Caco-2 (cell line): Measurements from ENCODE around the gene GJC1. TPM values are rescaled to one million over a fixed set of nuclear protein-coding genes. Genes with fewer than 3 reads are reported as not detected.
A peak's percentile ranks its signal among the peaks of the same experiment; 100 is the strongest.

Experiments used
- BruUV-seq: library from RNA; stranded (reverse); fragments of 400-500 nt; replicated peaks from 2 replicates; lab custom pipeline; 2021; lab: Mats Ljungman, UMichigan
- CTCF ChIA-PET: fragments of 300-600 bp; sonication (Branson Sonifier 250); formaldehyde crosslinking; loops from one replicate; lab custom pipeline; 2022; ENCODE audit warnings: antibody characterized with exemption; lab: Charles Lee
- POLR2A ChIA-PET: fragments of 300-600 bp; sonication (Branson Sonifier 250); formaldehyde crosslinking; loops from one replicate; lab custom pipeline; 2022; ENCODE audit warnings: antibody characterized with exemption; lab: Charles Lee
- DNase-seq, 2 experiments: peaks; one replicate each; pipeline versions ENCODE4 v3.0.0 to v3.0.0-alpha.2; 2020 to 2022
- H3K27me3 ChIP-seq: replicated peaks from 2 replicates; pipeline ENCODE4 v1.6.0; 2011; ENCODE audit warnings: low read length; ENCODE audit not compliant: control insufficient read depth, insufficient read depth
- H3K36me3 ChIP-seq: 2 replicates; pipeline ENCODE4 v1.5.1; 2011; ENCODE audit warnings: low read length; ENCODE audit not compliant: control insufficient read depth, insufficient read depth
- H3K4me1 ChIP-seq: fragments of 250-450 bp; sonication (Bioruptor Pico); 2 replicates; pipeline ENCODE4 v1.5.1; 2020; ENCODE audit warnings: mild to moderate bottlenecking
- H3K4me3 ChIP-seq: 2 replicates; pipeline ENCODE4 v1.5.1; 2011; ENCODE audit warnings: low read depth, mild to moderate bottlenecking, control low read depth, low read length
- H3K9me3 ChIP-seq: fragments of 250-450 bp; sonication (Bioruptor Pico); 2 replicates; pipeline ENCODE4 v1.5.1; 2020; ENCODE audit warnings: mild to moderate bottlenecking, moderate library complexity
- H3K27ac Mint-ChIP-seq: one replicate; pipeline ENCODE4 v1.8.0; 2022; ENCODE audit warnings: mixed read lengths; ENCODE audit not compliant: unreplicated experiment
- H3K27me3 Mint-ChIP-seq: one replicate; pipeline ENCODE4 v1.8.0; 2022; ENCODE audit warnings: mixed read lengths; ENCODE audit not compliant: insufficient read depth, unreplicated experiment
- H3K36me3 Mint-ChIP-seq: one replicate; pipeline ENCODE4 v1.8.0; 2022; ENCODE audit warnings: mild to moderate bottlenecking, mixed read lengths; ENCODE audit not compliant: insufficient read depth, unreplicated experiment
- H3K4me1 Mint-ChIP-seq: one replicate; pipeline ENCODE4 v1.8.0; 2022; ENCODE audit warnings: low read depth, mixed read lengths; ENCODE audit not compliant: unreplicated experiment
- H3K4me3 Mint-ChIP-seq: one replicate; pipeline ENCODE4 v1.8.0; 2022; ENCODE audit warnings: mild to moderate bottlenecking, moderate library complexity, mixed read lengths; ENCODE audit not compliant: unreplicated experiment
- H3K9me3 Mint-ChIP-seq: one replicate; pipeline ENCODE4 v1.8.0; 2022; ENCODE audit warnings: mixed read lengths; ENCODE audit not compliant: unreplicated experiment
- intact Hi-C: fragments of 100-400 bp; cut with micrococcal nuclease; formaldehyde crosslinking; loops from one replicate; pipeline ENCODE4 v1.10.0; 2022; ENCODE audit not compliant: unreplicated experiment
- total RNA-seq: library from RNA; stranded (reverse); gene quantifications from 2 replicates; pipeline ENCODE4 v1.2.3, GENCODE V29; 2022
- TF ChIP-seq, protein P1 (sequence below), 2 experiments: fragments of 200-600 bp in 1 of 2; IDR thresholded peaks; 1 replicate in 1 of 2; 2 replicates in 1 of 2; pipeline versions ENCODE4 v1.5.1 to v1.8.0; 2011 to 2022; ENCODE audit warnings: antibody characterized with exemption in 1 of 2, control low read depth in 1 of 2, inconsistent platforms in 1 of 2, low read depth in 1 of 2, low read length in 1 of 2, mild to moderate bottlenecking in 1 of 2, moderate library complexity in 1 of 2; ENCODE audit not compliant: insufficient read depth in 1 of 2, severe bottlenecking in 1 of 2, unreplicated experiment in 1 of 2

Gene GJC1
- total RNA-seq, 1 experiment from 2014 or later, result 33.5 TPM

DNA sequence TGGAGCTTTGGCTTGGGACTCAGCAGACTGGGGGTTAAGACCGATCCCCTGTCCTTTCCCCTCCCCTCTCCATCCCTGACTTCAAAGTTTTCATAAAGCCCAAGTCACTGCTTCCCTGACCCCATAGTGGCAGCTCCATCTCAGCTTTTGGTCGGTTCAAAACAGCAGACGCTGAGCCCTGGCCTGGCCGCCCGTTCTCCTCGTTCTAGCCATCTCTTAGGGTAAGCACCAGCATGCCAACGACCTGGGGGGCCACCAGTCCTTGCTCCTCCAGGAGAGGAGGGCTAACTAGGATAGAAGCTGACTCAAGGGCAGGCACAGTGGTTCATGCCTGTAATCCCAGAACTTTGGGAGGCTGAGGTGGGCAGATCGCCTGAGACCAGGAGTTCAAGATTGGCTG lies 16.1 kb upstream of the GJC1 start:
- Mint-ChIP-seq H3K9me3 (no peaks in the 10 kb centered on the region), H3K27me3 (no peaks in the 10 kb centered on the region), H3K36me3 (peaks cover 25% of the 10 kb centered on the region), H3K27ac (no peak overlapping the region), H3K4me3 (no peak overlapping the region), H3K4me1 (no peaks in the 10 kb centered on the region)
- POLR2A ChIA-PET, result no interaction called here
- BruUV-seq, result TSS peak; percentile 8
- H3K36me3 ChIP-seq, result no peaks in the 10 kb centered on the region
- no peak for DNase-seq
- H3K27me3 ChIP-seq, result no peaks in the 10 kb centered on the region
- intact Hi-C loops, result no loop called here
- no peak overlapping the region for H3K4me3 ChIP-seq
- no peaks in the 10 kb centered on the region for H3K9me3 ChIP-seq
- CTCF ChIA-PET, result no interaction called here
- TF ChIP-seq, protein P1, sequence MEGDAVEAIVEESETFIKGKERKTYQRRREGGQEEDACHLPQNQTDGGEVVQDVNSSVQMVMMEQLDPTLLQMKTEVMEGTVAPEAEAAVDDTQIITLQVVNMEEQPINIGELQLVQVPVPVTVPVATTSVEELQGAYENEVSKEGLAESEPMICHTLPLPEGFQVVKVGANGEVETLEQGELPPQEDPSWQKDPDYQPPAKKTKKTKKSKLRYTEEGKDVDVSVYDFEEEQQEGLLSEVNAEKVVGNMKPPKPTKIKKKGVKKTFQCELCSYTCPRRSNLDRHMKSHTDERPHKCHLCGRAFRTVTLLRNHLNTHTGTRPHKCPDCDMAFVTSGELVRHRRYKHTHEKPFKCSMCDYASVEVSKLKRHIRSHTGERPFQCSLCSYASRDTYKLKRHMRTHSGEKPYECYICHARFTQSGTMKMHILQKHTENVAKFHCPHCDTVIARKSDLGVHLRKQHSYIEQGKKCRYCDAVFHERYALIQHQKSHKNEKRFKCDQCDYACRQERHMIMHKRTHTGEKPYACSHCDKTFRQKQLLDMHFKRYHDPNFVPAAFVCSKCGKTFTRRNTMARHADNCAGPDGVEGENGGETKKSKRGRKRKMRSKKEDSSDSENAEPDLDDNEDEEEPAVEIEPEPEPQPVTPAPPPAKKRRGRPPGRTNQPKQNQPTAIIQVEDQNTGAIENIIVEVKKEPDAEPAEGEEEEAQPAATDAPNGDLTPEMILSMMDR (IDR thresholded peaks at IDR 0.05; ENCODE audit: insufficient read depth in 1 of 2, low read depth in 1 of 2, low read length in 1 of 2, severe bottlenecking in 1 of 2, unreplicated experiment in 1 of 2), result no peak
- H3K4me1 ChIP-seq, result no peaks in the 10 kb centered on the region

DNA sequence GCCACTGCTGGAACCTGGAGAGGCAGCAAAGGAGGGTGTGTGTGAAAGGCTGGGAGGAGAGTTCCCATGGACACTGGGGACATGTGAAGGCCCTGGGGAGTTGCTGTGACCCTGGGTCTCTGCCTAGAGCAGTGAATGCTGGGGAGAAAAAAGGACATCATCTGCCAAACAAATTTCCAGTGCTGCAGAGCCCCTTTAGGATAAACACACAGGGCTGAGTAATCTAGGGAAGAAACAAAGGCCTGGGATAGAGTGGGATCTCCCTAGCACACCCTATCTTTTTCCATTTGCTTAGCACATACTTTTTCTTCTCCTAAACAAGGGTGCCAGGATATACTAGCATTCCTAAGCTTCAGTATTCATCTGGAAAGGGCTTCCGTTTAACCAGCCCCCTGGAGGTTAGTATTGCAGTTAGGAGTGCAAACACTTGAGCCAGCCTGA lies 14.3 kb upstream of the GJC1 start:
- no TSS peak for BruUV-seq
- H3K4me1 ChIP-seq, result no peaks in the 10 kb centered on the region
- no peaks in the 10 kb centered on the region for H3K27me3 ChIP-seq
- H3K9me3 Mint-ChIP-seq, result no peaks in the 10 kb centered on the region
- no peaks in the 10 kb centered on the region for H3K27me3 Mint-ChIP-seq
- CTCF ChIA-PET, result interaction anchor here (1.2 kb wide), 2 partner anchors 65 to 69 kb away, joined by 7 read pairs; no protein-coding TSS in a partner anchor
- POLR2A ChIA-PET, result no interaction called here
- no peaks in the 10 kb centered on the region for H3K4me1 Mint-ChIP-seq
- peaks cover 12% of the 10 kb centered on the region for H3K36me3 Mint-ChIP-seq
- H3K27ac Mint-ChIP-seq, result no peak overlapping the region
- H3K4me3 Mint-ChIP-seq, result no peak overlapping the region
- H3K4me3 ChIP-seq, result no peak overlapping the region
- no peaks in the 10 kb centered on the region for H3K9me3 ChIP-seq
- intact Hi-C loops, result no loop called here
- TF ChIP-seq, protein P1 (IDR thresholded peaks at IDR 0.05; ENCODE audit: insufficient read depth in 1 of 2, low read depth in 1 of 2, low read length in 1 of 2, severe bottlenecking in 1 of 2, unreplicated experiment in 1 of 2), result no peak
- no peaks in the 10 kb centered on the region for H3K36me3 ChIP-seq
- no peak for DNase-seq

DNA sequence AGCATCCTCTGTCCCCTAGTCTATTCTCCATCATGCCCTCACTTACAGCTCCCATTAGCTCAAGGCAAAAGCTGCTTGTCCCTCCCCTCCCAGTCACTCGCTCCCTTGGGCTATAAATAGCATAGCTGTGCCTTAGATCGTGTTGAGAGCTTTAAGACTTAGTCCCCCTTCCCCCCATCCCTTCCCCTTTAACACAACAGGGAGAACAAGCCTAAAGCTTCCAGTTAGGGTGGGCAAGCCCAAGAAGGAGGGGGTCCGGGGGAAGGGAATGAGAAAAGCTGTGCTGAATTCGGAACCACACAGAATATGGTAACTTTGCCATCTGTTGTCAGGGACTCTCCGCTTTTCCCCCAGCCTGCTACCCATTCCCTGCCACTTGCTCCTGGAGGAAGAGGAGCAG lies 12.7 kb upstream of the GJC1 start:
- Histone ChIP-seq H3K36me3 (no peaks in the 10 kb centered on the region), H3K9me3 (no peaks in the 10 kb centered on the region), H3K4me1 (no peaks in the 10 kb centered on the region), H3K4me3 (no peak overlapping the region), H3K27me3 (no peaks in the 10 kb centered on the region)
- ChIA-PET POLR2A (no interaction called here), CTCF (no interaction called here)
- Mint-ChIP-seq H3K4me3 (no peak overlapping the region), H3K27me3 (no peaks in the 10 kb centered on the region), H3K36me3 (peaks cover 5% of the 10 kb centered on the region), H3K9me3 (no peaks in the 10 kb centered on the region), H3K4me1 (no peaks in the 10 kb centered on the region), H3K27ac (peak overlapping the region; percentile 42)
- no peak for DNase-seq
- BruUV-seq, result no TSS peak
- TF ChIP-seq, protein P1 (IDR thresholded peaks at IDR 0.05; ENCODE audit: insufficient read depth in 1 of 2, low read depth in 1 of 2, low read length in 1 of 2, severe bottlenecking in 1 of 2, unreplicated experiment in 1 of 2), result no peak
- intact Hi-C loops, result no loop called here
